Colonic mucosa (tissue), 4 donors: ENCODE data around the gene RAET1G. TPM values are rescaled to one million over a fixed set of nuclear protein-coding genes. Genes with fewer than 3 reads are reported as not detected.
"Not testable (repeated sequence)": the region's sequence is repeated elsewhere in the genome, so short reads cannot be mapped to it uniquely, and the experiment has no call there.

Experiments
- DNase-seq: peaks from one replicate; pipeline ENCODE4 v3.0.0-alpha.2; 2020
- H3K27ac ChIP-seq: fragments of 200-600 bp; one replicate; pipeline ENCODE4 v1.8.0; 2021
- H3K27me3 ChIP-seq: fragments of 200-600 bp; one replicate; pipeline ENCODE4 v1.8.0; 2021
- H3K36me3 ChIP-seq: fragments of 200-600 bp; one replicate; pipeline ENCODE4 v1.8.0; 2021
- H3K4me1 ChIP-seq: fragments of 200-600 bp; one replicate; pipeline ENCODE4 v1.8.0; 2021; ENCODE audit warnings: mild to moderate bottlenecking
- H3K4me3 ChIP-seq: fragments of 200-600 bp; one replicate; pipeline ENCODE4 v1.8.0; 2021
- H3K9ac ChIP-seq, 2 donors: one replicate each; pipeline ENCODE4 v1.7.0; 2013; ENCODE audit warnings: control low read depth in 2 of 2, low read depth in 2 of 2, low read length in 2 of 2
- H3K9me3 ChIP-seq: fragments of 200-600 bp; one replicate; pipeline ENCODE4 v1.8.0; 2021
- CTCF ChIP-seq: fragments of 200-600 bp; IDR thresholded peaks from one replicate; pipeline ENCODE4 v1.8.0; 2022; ENCODE audit warnings: antibody characterized with exemption, mild to moderate bottlenecking
- intact Hi-C: fragments of 100-400 bp; cut with DNase I; formaldehyde crosslinking; loops from one replicate; pipeline ENCODE4 v1.14.1; 2022
- total RNA-seq, 2 donors: library from RNA; stranded (reverse); fragmentation: NEBNext Ultra II Directional in 1 of 2; extraction: Animal tissue kit (Norgen Biotek cat#: 25700) in 1 of 2; gene quantifications; one replicate each; pipeline ENCODE4 v1.2.1, GENCODE V29; 2021
- donor health status: healthy.
- donor health status: DM: no; HTN: no; CAD: no.
- donor health status: DM: no; HTN: no; CAD: no.

The RAET1G gene
- total RNA-seq, 2 donors from 2014 or later, result 0.27 TPM; not detected in 1

GRCh38 chr6:149953390-149953789 is 30.5 kb upstream of the RAET1G start:
- H3K9me3 ChIP-seq, H3K36me3 ChIP-seq, H3K4me1 ChIP-seq, H3K27ac ChIP-seq, DNase-seq, H3K9ac ChIP-seq, H3K4me3 ChIP-seq, intact Hi-C loops: not testable (repeated sequence)
- H3K27me3 ChIP-seq, result peaks cover 58% of the 10 kb centered on the region

DNA sequence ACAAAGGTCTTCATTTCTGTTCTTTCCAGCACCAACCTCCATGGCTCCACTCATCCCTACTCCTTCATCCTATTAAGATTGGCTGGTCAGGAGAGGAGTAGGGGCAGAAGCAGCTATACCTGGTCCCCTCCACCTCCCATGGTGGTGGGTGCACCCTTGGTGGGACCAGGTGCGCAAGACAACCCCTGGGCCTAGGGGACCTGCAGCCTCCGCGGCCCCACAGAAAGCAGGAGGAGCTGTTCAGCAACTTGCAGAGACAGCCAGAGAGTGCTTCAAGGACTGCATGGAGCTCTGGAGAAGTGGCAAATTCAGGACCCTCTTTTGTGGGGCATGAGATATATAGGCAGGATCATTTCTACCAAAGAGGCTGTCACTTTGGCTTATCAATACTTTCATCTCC is 28.7 kb upstream of the RAET1G start:
- Histone ChIP-seq H3K4me3 (no peak overlapping the region), H3K27ac (no peak overlapping the region), H3K27me3 (peaks cover 46% of the 10 kb centered on the region), H3K4me1 (no peaks in the 10 kb centered on the region), H3K9me3 (no peaks in the 10 kb centered on the region), H3K36me3 (no peaks in the 10 kb centered on the region), H3K9ac (no peak overlapping the region)
- intact Hi-C loops, result no loop called here
- TF ChIP-seq CTCF, result no peak
- DNase-seq, result no peak

DNA sequence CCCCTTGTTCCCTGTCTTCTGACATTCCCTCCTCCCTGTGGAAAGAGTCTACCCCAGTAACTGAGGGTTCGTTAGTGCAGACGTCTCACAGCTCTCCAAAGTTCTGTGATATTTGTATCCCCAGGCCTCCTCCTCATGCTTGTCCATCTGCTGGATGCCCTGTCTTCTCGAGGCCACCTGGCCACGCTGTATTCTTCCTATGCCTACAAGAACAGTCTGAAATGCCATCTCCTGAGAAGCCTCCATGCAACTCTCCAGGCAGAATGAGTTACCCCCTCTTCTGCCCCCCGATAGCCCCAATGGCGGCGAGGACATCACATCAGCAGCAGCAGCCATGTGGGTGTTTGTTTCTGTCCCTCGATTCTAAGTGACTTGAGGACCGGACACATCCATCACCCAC is 28.2 kb upstream of the RAET1G start:
- Histone ChIP-seq H3K9ac (no peak overlapping the region), H3K27me3 (peaks cover 41% of the 10 kb centered on the region), H3K36me3 (no peaks in the 10 kb centered on the region), H3K27ac (no peak overlapping the region), H3K4me3 (no peak overlapping the region), H3K4me1 (no peaks in the 10 kb centered on the region), H3K9me3 (no peaks in the 10 kb centered on the region)
- intact Hi-C loops, result no loop called here
- TF ChIP-seq CTCF, result no peak
- no peak for DNase-seq

- H3K4me1 ChIP-seq, result no peaks in the 10 kb centered on the region
- H3K4me3 ChIP-seq, result no peak overlapping the region
- no peak overlapping the region for H3K9ac ChIP-seq
- no peaks in the 10 kb centered on the region for H3K36me3 ChIP-seq
- no peak overlapping the region for H3K27ac ChIP-seq
- intact Hi-C loops, result no loop called here
- DNase-seq, result no peak
- H3K9me3 ChIP-seq, result no peaks in the 10 kb centered on the region
- H3K27me3 ChIP-seq, result peaks cover 34% of the 10 kb centered on the region
- no peak for TF ChIP-seq CTCF
These were observed 27.5 kb upstream of the RAET1G start for GRCh38 chr6:149950423-149950822.

DNA sequence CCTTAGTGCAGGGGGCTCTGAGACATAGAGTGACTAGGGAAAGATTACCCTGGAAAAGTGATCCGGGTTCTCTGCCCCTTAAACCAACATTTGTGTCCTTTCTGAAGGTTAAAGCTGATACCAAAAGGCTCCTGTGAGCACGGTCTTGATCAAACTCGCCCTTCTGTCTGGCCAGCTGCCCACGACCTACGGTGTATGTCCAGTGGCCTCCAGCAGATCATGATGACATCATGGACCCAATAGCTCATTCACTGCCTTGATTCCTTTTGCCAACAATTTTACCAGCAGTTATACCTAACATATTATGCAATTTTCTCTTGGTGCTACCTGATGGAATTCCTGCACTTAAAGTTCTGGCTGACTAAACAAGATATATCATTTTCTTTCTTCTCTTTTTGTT is 25.7 kb upstream of the RAET1G start:
- H3K36me3 ChIP-seq, result no peaks in the 10 kb centered on the region
- peaks cover 21% of the 10 kb centered on the region for H3K27me3 ChIP-seq
- no peak for TF ChIP-seq CTCF
- H3K9ac ChIP-seq, result no peak overlapping the region
- DNase-seq, result no peak
- H3K27ac ChIP-seq, result no peak overlapping the region
- H3K4me3 ChIP-seq, result no peak overlapping the region
- H3K4me1 ChIP-seq, result no peaks in the 10 kb centered on the region
- H3K9me3 ChIP-seq, result no peaks in the 10 kb centered on the region
- intact Hi-C loops, result no loop called here

DNA sequence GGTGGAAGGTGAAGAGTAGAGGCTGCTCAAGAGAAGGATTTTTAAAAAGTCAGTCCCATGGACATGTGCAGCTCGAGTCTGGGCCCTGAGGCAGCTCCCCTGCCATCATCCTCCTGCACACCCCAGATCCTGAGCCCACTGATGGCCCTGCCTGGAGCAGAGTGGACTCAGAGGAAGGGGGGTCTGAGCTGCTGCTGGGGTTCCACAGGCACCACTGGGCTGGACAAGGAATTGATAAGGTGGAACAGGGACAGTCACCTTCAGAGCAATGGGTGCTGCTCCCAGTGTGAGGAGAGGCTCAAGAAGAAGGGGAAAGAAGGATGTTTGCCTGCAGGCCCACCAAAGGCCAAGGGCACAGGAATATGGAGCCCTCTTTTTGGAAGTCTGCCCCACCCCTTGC is 25.1 kb upstream of the RAET1G start:
- no peak for DNase-seq
- H3K9ac ChIP-seq, result no peak overlapping the region
- no peak overlapping the region for H3K4me3 ChIP-seq
- no peaks in the 10 kb centered on the region for H3K4me1 ChIP-seq
- intact Hi-C loops, result no loop called here
- H3K27ac ChIP-seq, result no peak overlapping the region
- no peaks in the 10 kb centered on the region for H3K36me3 ChIP-seq
- H3K27me3 ChIP-seq, result peaks cover 14% of the 10 kb centered on the region
- H3K9me3 ChIP-seq, result no peaks in the 10 kb centered on the region
- no peak for TF ChIP-seq CTCF

GRCh38 chr6:149947533-149947932 is 24.6 kb upstream of the RAET1G start:
- DNase-seq, intact Hi-C loops, H3K27ac ChIP-seq, H3K9me3 ChIP-seq, H3K36me3 ChIP-seq, H3K4me3 ChIP-seq, H3K9ac ChIP-seq, H3K27me3 ChIP-seq, H3K4me1 ChIP-seq: not testable (repeated sequence)

GRCh38 chr6:149946631-149947030 is 23.7 kb upstream of the RAET1G start:
- H3K9ac ChIP-seq, H3K4me1 ChIP-seq, H3K27me3 ChIP-seq, H3K36me3 ChIP-seq, intact Hi-C loops, H3K4me3 ChIP-seq, H3K27ac ChIP-seq, DNase-seq, H3K9me3 ChIP-seq: not testable (repeated sequence)

GRCh38 chr6:149945276-149945675 is 22.4 kb upstream of the RAET1G start:
- peak; percentile 3 for DNase-seq
- H3K4me1 ChIP-seq, intact Hi-C loops, H3K9ac ChIP-seq, H3K4me3 ChIP-seq, H3K27ac ChIP-seq, H3K9me3 ChIP-seq, H3K36me3 ChIP-seq: not testable (repeated sequence)
- peaks cover 14% of the 10 kb centered on the region for H3K27me3 ChIP-seq
